Stomach (tissue), 19 donors: ENCODE measurements around the gene HOOK2. TPM values are rescaled to one million over a fixed set of nuclear protein-coding genes. Genes with fewer than 3 reads are reported as not detected.
"Not testable (repeated sequence)": the region's sequence is repeated elsewhere in the genome, so short reads cannot be mapped to it uniquely, and the experiment has no call there.

ENCODE experiments used
- DNase-seq, 2 donors: peaks; one replicate each; pipeline versions ENCODE4 v3.0.0 to v3.0.0-alpha.2; 2013 to 2019
- H3K27ac ChIP-seq, 5 donors: fragments of 200-600 bp in 4 of 5; sonication (generic) in 4 of 5; one replicate each; pipeline ENCODE4 v1.5.1; 2013 to 2019; ENCODE audit warnings: mild to moderate bottlenecking in 1 of 5, moderate library complexity in 1 of 5
- H3K27me3 ChIP-seq, 3 donors: fragments of 200-600 bp; sonication (generic); one replicate each; pipeline ENCODE4 v1.5.1; 2017 to 2019; ENCODE audit warnings: mixed run types in 1 of 3
- H3K36me3 ChIP-seq, 4 donors: fragments of 200-600 bp; sonication (generic); 1 replicate in 3 of 4; 2 replicates in 1 of 4; pipeline ENCODE4 v1.5.1; 2016 to 2019
- H3K4me1 ChIP-seq, 4 donors: fragments of 200-600 bp; sonication (generic); one replicate each; pipeline ENCODE4 v1.5.1; 2016 to 2019
- H3K4me3 ChIP-seq, 4 donors: fragments of 200-600 bp; sonication (generic) in 3 of 4; one replicate each; pipeline ENCODE4 v1.5.1; 2016 to 2019; ENCODE audit warnings: mild to moderate bottlenecking in 1 of 4
- H3K9me3 ChIP-seq, 4 donors: fragments of 200-600 bp; sonication (generic); one replicate each; pipeline ENCODE4 v1.5.1; 2016 to 2019
- EP300 ChIP-seq: sonication (generic); formaldehyde crosslinking; IDR thresholded peaks from one replicate; pipeline ENCODE4 v1.6.1; 2017; ENCODE audit warnings: antibody characterized with exemption
- POLR2A ChIP-seq, 4 donors: fragments of 450-650 bp; IDR thresholded peaks; one replicate each; pipeline ENCODE4 v1.6.1; 2016; ENCODE audit warnings: antibody characterized with exemption in 4 of 4, control low read depth in 2 of 4, mild to moderate bottlenecking in 1 of 4, moderate library complexity in 1 of 4
- POLR2AphosphoS5 ChIP-seq, 3 donors: sonication (generic); formaldehyde crosslinking; IDR thresholded peaks; one replicate each; pipeline ENCODE4 v1.6.1; 2016; ENCODE audit warnings: antibody characterized with exemption in 3 of 3
- WGBS, 5 donors: extraction: QIAGEN DNeasy Blood & Tissue Kit in 3 of 5; methylation state at CpG; one replicate each; pipeline versions ENCODE4 v1.1.5 to v1.1.7; 2013 to 2018; 5-methylcytosine and 5-hydroxymethylcytosine counted together
- intact Hi-C: fragments of 100-400 bp; cut with DNase I; formaldehyde crosslinking; loops from one replicate; pipeline ENCODE4 v1.15.1; 2023; ENCODE audit warnings: low total_unique reads
- long read RNA-seq, 10 donors: transcript quantifications; one replicate each; lab custom pipeline, GENCODE V29; 2026
- polyA plus RNA-seq, 3 donors: library from polyadenylated mRNA; stranded (reverse); fragments of 200-250 nt; gene quantifications; one replicate each; pipeline ENCODE4 v1.2.3, GENCODE V29; 2013
- total RNA-seq, 5 donors: library from RNA; depleted of rRNA; stranded (reverse); fragments of >200 nt; gene quantifications; one replicate each; pipeline versions ENCODE4 v1.1.0 to v1.2.3, GENCODE V29; 2014 to 2016
- TF ChIP-seq, protein P1 (sequence below), 7 experiments: fragments of 450-650 bp in 4 of 7; fragments of 200-600 bp in 3 of 7; sonication (generic) in 3 of 7; IDR thresholded peaks; one replicate each; pipeline ENCODE4 v1.5.1; 2016 to 2019; ENCODE audit warnings: antibody characterized with exemption in 7 of 7, control low read depth in 2 of 7, mild to moderate bottlenecking in 1 of 7
- donor health status: healthy with polysubstance abuse.
- donor health status: Bipolar disorder and iron deficiency.
- donor health status: healthy.

Gene HOOK2, protein sequence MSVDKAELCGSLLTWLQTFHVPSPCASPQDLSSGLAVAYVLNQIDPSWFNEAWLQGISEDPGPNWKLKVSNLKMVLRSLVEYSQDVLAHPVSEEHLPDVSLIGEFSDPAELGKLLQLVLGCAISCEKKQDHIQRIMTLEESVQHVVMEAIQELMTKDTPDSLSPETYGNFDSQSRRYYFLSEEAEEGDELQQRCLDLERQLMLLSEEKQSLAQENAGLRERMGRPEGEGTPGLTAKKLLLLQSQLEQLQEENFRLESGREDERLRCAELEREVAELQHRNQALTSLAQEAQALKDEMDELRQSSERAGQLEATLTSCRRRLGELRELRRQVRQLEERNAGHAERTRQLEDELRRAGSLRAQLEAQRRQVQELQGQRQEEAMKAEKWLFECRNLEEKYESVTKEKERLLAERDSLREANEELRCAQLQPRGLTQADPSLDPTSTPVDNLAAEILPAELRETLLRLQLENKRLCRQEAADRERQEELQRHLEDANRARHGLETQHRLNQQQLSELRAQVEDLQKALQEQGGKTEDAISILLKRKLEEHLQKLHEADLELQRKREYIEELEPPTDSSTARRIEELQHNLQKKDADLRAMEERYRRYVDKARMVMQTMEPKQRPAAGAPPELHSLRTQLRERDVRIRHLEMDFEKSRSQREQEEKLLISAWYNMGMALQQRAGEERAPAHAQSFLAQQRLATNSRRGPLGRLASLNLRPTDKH
- total RNA-seq (100 to 1,000 TPM in 3 of 5 donors, 10 to 100 TPM in 2; 33.0 to 797 (median 303) TPM), polyA plus RNA-seq (10 to 100 TPM; 30.1 to 74.1 (median 66.7) TPM)
- long read RNA-seq, donor 1, partial matches to known transcripts = 0 of 16 reads
- long read RNA-seq, donor 1, other reads (novel, unspliced or antisense) = 11 of 16 reads
- long read RNA-seq, donor 2, transcript HOOK2-210 (3 exons, 890 nt) = major isoform, 16 of 22 reads
- long read RNA-seq, donor 2, partial matches to known transcripts = 0 of 22 reads
- long read RNA-seq, donor 2, other reads (novel, unspliced or antisense) = 0 of 22 reads
- long read RNA-seq, donor 3, transcript HOOK2-210 (3 exons, 890 nt) = major isoform, 8 of 124 reads
- long read RNA-seq, donor 3, partial matches to known transcripts = 112 of 124 reads
- long read RNA-seq, donor 3, other reads (novel, unspliced or antisense) = 0 of 124 reads
- long read RNA-seq, donor 4 = 0 reads
- long read RNA-seq, donor 5, partial matches to known transcripts = 0 of 10 reads
- long read RNA-seq, donor 5, other reads (novel, unspliced or antisense) = 0 of 10 reads
- long read RNA-seq, donor 6, transcript HOOK2-201 (22 exons, 2,603 nt) = minor isoform, 5 of 22 reads
- long read RNA-seq, donor 6, transcript HOOK2-210 (3 exons, 890 nt) = major isoform, 13 of 22 reads
- long read RNA-seq, donor 6, partial matches to known transcripts = 0 of 22 reads
- long read RNA-seq, donor 6, other reads (novel, unspliced or antisense) = 0 of 22 reads
- long read RNA-seq, donor 7, partial matches to known transcripts = 32 of 36 reads
- long read RNA-seq, donor 7, other reads (novel, unspliced or antisense) = 0 of 36 reads
- long read RNA-seq, donor 8, transcript HOOK2-210 (3 exons, 890 nt) = major isoform, 7 of 25 reads
- long read RNA-seq, donor 8, transcript HOOK2-201 (22 exons, 2,603 nt) = minor isoform, 5 of 25 reads
- long read RNA-seq, donor 8, partial matches to known transcripts = 13 of 25 reads
- long read RNA-seq, donor 8, other reads (novel, unspliced or antisense) = 0 of 25 reads
- long read RNA-seq, donor 9, partial matches to known transcripts = 0 of 3 reads
- long read RNA-seq, donor 9, other reads (novel, unspliced or antisense) = 0 of 3 reads
- long read RNA-seq, donor 10, transcript HOOK2-210 (3 exons, 890 nt) = major isoform, 5 of 11 reads
- long read RNA-seq, donor 10, partial matches to known transcripts = 0 of 11 reads
- long read RNA-seq, donor 10, other reads (novel, unspliced or antisense) = 0 of 11 reads

DNA sequence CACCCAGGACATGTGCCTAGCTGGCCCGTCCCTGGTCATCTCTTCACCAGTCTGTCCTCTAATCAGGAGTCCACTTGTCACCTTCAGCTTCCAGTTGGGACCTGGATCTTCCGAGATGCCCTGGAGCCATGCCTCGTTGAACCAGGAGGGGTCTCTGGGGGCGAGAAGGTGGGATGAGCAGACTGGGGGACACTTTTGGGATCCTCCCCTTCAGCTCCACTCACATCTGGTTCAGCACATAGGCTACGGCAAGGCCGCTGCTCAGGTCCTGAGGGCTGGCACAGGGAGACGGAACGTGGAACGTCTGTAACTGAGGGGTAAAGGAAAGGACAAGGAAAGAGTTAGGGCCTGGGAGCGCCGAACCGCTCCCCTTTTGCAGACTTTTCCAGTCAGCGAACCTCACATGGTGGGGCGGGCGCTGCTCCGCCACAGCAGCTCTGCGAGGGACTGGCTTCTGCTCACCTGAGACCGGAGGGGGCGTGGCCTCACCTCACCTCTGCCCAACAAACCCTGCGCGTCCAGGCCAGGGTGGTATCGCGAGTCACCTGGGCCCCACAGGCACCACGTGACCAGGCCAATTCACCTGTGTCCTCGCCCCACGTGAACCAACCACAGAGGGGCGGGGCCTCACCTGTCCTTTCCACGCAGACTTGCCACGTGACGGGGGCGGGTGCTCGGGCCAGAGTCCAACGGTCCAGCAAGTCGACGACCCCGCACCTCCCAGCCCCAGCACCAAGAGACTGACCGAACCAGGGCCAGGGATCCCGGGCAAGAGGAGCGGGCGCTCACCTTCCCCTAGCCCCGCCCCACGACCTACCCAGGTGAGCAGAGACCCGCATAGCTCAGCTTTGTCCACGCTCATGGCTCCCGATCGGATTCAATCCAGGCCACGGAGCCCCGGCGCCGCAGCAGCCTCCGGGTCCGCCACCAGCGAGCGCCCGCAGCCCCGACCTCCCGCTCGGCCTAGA is at the start of gene HOOK2:
Gene HOOK2, minus strand, starts transcription at position 965 of the 968 bp plus-strand sequence. Its CDS starts 103 bp downstream, at position 862.
- intact Hi-C loops = no loop called here
- WGBS, 5 donors = 9 to 19% (median 15%) methylated on average over 31 to 58 of the region's 58 CpGs
- TF ChIP-seq EP300 (no peak), POLR2AphosphoS5 (IDR thresholded peaks at IDR 0.05) (peak in 2 of 3 donors; percentile 61 to 94), POLR2A (IDR thresholded peaks at IDR 0.05) (peak in 1 of 4 donors; percentile 17)
- TF ChIP-seq, protein P1, sequence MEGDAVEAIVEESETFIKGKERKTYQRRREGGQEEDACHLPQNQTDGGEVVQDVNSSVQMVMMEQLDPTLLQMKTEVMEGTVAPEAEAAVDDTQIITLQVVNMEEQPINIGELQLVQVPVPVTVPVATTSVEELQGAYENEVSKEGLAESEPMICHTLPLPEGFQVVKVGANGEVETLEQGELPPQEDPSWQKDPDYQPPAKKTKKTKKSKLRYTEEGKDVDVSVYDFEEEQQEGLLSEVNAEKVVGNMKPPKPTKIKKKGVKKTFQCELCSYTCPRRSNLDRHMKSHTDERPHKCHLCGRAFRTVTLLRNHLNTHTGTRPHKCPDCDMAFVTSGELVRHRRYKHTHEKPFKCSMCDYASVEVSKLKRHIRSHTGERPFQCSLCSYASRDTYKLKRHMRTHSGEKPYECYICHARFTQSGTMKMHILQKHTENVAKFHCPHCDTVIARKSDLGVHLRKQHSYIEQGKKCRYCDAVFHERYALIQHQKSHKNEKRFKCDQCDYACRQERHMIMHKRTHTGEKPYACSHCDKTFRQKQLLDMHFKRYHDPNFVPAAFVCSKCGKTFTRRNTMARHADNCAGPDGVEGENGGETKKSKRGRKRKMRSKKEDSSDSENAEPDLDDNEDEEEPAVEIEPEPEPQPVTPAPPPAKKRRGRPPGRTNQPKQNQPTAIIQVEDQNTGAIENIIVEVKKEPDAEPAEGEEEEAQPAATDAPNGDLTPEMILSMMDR (IDR thresholded peaks at IDR 0.05) = peak in 1 of 7 experiments; percentile 16
- peaks cover 0 to 21% (median 15%) of the 10 kb centered on the region in 4 donors for H3K36me3 ChIP-seq
- H3K9me3 ChIP-seq = no peaks in the 10 kb centered on the region
- peaks cover 19 to 56% (median 53%) of the 10 kb centered on the region in 4 donors for H3K4me1 ChIP-seq
- no peaks in the 10 kb centered on the region for H3K27me3 ChIP-seq
- DNase-seq = peak; percentile 98 to 99
- H3K4me3 ChIP-seq = peak within 1 kb of the TSS; percentile 58 to 71 (median 64)
- peak within 1 kb of the TSS; percentile 92 to 100 (median 93) for H3K27ac ChIP-seq

DNA sequence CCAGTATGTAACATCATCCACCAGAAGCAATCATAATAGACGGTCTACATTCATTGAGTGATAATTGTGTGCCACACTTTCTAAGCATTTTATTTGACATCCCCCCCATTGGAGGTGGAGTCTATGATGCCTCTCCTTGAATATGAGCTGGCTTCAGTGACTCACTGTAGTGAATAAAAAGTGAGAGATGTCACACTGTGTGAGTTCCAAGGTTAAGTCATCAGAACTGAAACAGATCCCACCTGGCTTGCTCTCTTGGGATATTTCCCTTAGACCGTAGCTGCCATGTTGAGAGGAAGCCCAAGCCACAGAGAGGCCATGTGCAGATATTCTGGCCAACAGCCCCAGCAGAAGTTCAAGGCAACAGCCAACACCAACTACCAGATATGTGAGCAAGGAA is 46.4 kb upstream of the HOOK2 start:
- peaks cover 0 to 9% (median 2%) of the 10 kb centered on the region in 4 donors for H3K9me3 ChIP-seq
- TF ChIP-seq EP300 (no peak), POLR2AphosphoS5 (IDR thresholded peaks at IDR 0.05) (no peak), POLR2A (IDR thresholded peaks at IDR 0.05) (no peak)
- TF ChIP-seq, protein P1 (IDR thresholded peaks at IDR 0.05) = no peak
- H3K27ac ChIP-seq = no peak overlapping the region
- H3K27me3 ChIP-seq = peaks cover 0 to 41% (median 21%) of the 10 kb centered on the region in 3 donors
- no peak overlapping the region for H3K4me3 ChIP-seq
- no peak for DNase-seq
- peaks cover 0 to 10% (median 8%) of the 10 kb centered on the region in 4 donors for H3K4me1 ChIP-seq
- H3K36me3 ChIP-seq = no peaks in the 10 kb centered on the region
- intact Hi-C loops = no loop called here
- WGBS, 5 donors = 82 to 90% (median 86%) methylated on average over 2 of the region's 2 CpGs

DNA sequence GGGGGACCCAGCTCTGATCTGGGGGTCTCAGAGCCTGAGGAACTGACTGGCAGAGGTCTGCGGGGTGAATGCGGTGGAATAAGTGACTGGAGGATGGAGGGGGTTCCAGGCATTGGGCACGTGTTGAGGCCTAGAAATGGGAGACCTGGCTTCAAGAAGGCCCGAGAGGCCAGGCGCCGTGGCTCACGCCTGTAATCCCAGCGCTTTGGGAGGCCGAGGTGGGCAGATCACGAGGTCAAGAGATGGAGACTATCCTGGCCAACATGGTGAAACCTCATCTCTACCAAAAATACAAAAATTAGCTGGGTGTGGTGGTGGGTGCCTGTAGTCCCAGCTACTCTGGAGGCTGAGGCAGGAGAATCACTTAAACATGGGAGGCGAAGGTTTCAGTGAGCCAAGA is 42.5 kb upstream of the HOOK2 start:
- intact Hi-C loops, H3K9me3 ChIP-seq, H3K4me1 ChIP-seq, H3K27ac ChIP-seq, DNase-seq, H3K4me3 ChIP-seq, H3K27me3 ChIP-seq: not testable (repeated sequence)
- H3K36me3 ChIP-seq = peaks cover 0 to 20% (median 17%) of the 10 kb centered on the region in 4 donors
- 93 to 94% (median 93%) methylated on average over 11 of the region's 11 CpGs for WGBS, 5 donors

DNA sequence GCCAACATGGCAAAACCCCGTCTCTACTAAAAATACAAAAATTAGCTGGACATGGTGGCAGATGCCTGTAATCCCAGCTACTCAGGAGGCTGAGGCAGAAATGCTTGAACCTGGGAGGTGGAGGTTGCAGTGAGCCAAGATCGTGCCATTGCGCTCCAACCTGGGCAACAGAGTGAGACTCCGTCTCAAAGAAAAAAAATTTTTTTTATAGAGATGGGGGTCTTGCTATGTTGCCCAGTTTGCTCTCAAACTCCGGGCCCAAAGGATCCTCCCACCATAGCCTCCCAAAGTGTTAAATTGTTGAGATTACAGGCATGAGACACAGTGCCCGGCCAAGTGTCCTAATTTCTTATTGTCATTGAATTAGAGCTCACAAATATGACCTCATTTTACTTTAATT is 41.8 kb upstream of the HOOK2 start:
- H3K4me3 ChIP-seq, H3K9me3 ChIP-seq, intact Hi-C loops, H3K27ac ChIP-seq, DNase-seq, H3K27me3 ChIP-seq, H3K4me1 ChIP-seq: not testable (repeated sequence)
- WGBS, 5 donors = 94 to 95% (median 94%) methylated on average over 6 of the region's 6 CpGs
- peaks cover 0 to 26% (median 21%) of the 10 kb centered on the region in 4 donors for H3K36me3 ChIP-seq
